SK-N-DZ (cell line): ENCODE data around the gene ADAMTS2.
A peak's percentile ranks its signal among the peaks of the same experiment; 100 is the strongest.

Source experiments
- DNase-seq: peaks from one replicate; pipeline ENCODE4 v3.0.0-alpha.2; 2015; ENCODE audit warnings: low spot score

The ADAMTS2 gene

DNA sequence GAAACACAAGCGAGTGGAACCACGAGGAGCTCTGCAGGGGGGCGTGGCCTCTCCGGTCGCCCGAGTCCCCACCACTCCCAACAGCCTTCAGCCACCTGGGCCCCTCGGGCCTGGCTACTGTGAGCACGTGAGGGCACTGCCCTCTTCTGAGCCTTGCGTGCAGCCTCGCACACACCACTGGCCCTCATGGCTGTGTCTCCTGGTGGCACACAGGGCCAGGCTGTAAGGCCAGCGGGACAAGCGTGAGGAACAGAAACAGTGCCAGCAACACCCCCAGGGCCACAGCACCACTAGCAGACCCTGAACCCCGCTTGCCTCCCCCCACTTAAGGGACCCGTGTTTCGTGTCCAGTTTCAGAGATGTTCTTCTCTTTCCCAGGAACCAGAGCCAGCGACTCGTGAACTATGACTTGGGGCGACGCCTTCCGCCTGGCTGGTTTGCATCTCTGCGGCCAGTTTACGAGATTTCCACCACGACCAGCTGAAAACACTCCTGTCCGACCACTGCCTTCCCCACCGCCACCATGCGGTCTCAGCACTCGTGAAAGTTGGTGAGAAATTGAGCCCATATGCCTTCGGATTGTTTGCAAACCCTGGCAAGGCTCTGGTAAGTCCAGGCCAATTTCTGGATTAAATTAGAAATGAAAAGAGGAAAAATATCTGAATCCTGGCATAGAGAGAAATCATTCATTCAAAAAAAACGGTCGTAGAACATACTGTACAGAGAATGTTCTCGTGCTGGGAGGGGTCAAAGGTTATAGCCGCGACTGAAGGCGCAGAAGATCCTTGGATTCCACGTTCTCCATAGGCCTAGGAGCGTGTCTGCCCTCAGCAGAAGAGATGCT, 149.5 kb downstream of the ADAMTS2 start:
- no peak for DNase-seq

DNA sequence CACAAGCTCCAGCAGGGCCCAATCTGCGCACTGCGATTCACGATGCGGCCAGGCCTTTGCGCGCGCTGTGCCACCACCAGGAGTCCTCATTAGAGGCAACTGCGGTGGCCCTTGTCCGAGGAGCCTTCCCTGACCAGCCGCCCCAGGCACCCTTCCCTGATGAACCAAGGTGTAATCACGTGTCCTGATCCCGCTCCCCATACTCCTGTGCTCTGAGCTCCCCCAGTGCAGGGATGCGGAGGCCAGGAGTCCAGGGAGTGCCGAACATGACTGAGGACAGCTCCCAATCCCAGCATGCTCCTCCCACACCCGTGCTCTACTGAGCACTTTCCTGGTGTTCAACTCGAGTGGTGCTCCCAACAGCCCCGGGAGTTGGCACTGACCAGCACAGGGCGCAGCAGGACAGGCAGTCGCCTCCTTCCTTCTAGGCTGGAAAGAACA, 150.3 kb downstream of the ADAMTS2 start:
- DNase-seq = no peak

GRCh38 chr5:179194201-179194910, 150.9 kb downstream of the ADAMTS2 start:
- DNase-seq = no peak

- no peak for DNase-seq
Observed at GRCh38 chr5:179193746-179194145, 151.5 kb downstream of the ADAMTS2 start.

DNA sequence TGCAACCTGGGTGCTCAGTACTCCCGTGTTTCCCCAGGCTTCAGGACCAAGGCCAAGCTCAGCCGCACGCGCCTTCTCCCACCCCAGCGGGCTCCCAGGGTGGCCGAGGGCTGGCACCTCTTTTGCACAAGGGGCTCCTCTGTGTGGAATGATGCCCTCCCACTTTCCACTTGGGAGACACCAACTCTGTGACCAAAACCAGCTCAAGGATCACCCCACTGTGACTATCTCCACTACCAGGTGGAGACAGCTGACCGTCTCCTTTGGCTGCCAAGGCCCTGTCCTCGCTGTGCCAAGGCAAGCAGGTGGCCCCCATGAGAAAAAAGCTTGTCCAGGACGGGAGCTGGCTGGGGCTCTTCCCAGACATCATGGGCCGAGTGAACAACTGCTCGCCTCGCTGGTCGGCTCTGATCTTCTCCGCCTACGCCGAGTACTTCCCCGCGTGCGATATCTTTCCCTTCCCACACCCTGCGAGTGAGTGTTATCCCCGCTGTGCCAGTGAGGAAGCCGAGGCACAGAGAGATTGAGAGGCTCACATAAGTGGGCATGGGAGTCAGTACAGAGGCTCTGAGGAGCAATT, 152.3 kb downstream of the ADAMTS2 start:
- no peak for DNase-seq

GRCh38 chr5:179192185-179192890, 152.9 kb downstream of the ADAMTS2 start:
- DNase-seq = peak; percentile 29

GRCh38 chr5:179191506-179192184, 153.6 kb downstream of the ADAMTS2 start:
- DNase-seq = no peak

- no peak for DNase-seq
Observed at GRCh38 chr5:179190851-179191505, 154.3 kb downstream of the ADAMTS2 start.

DNA sequence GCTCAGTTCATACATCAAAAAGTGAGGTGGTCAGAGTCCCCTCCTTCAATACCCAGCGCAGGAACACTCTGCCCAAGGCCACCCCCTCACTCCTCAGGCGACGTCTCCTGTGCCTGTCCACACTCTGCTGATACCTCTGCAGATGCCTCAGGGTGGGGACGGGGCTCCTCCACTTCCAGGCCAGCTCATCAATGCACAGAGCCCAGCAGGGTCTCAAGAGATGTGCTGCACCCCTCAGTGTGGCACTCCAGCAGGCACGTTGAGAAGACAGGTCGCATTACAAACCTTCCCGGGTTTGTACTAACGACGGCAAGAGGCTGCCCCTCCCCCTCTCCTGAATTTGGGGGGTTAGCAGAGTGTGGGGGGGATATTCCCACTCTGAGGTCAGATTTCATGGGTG, 156.6 kb downstream of the ADAMTS2 start:
- no peak for DNase-seq

DNA sequence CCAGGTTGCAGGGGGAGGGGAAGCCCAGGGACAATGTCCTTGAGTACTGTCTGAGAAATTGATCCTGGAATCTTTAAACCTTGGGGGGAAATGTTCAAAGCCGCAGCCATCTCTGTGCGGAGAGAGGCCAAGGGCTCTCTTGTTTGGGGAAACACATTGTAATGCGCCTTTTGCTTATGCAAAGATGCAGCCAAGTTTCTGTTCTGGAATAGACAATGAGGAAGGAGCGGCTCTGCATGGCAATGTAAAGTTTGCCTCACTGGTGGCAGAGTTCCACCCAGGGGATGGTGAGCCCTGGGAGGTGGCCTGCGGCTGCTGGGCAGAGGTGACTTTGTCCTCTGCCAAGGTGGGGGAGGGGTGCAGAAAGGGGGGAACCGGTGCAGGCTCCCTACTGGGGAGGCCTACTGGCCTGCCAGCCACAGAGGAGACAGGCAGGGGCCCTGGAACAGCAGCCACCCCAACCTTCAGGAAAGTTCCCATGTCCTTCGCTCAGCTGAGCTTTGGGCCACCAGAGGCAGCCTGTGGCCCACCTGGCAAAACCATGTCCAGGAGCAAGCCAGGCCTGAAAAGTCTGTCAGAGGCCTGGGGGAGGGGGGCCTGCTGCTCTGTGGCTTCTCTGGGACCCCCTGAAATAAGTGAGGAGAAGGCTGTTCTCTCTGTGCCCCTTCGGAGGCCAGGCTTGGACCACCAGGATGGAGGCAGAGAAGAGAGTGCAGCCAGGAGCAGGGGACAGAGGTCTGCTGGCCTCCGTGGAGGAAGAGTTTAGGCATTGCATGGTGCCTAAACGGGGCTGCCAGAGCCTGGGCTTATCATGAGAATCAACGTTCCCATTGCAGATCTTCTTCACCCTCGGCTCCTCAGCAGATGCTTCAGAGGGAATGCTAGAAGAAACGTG, 157.3 kb downstream of the ADAMTS2 start:
- no peak for DNase-seq

DNA sequence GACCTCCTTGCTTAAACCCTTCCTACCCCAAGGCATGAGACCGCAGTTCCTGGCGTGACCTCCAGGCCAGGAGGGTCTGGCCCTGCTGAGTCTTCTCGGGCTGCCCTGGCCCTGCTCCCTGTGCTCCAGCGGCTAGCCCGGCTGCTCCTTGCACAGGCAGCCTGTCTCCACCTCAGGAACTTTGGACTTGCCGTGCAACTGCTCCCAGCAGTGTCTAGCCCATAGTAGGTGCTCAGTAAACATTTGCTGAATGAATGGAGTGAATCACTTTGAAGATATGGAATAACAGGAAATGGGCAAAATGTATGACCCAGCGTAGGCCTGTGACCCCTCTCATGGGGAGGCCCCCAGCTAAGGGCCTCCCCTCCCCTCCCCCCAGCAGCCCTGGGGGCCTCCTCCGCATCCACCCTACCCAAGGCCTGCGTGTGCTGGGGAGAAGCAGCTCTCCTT, 158.0 kb downstream of the ADAMTS2 start:
- no peak for DNase-seq

DNA sequence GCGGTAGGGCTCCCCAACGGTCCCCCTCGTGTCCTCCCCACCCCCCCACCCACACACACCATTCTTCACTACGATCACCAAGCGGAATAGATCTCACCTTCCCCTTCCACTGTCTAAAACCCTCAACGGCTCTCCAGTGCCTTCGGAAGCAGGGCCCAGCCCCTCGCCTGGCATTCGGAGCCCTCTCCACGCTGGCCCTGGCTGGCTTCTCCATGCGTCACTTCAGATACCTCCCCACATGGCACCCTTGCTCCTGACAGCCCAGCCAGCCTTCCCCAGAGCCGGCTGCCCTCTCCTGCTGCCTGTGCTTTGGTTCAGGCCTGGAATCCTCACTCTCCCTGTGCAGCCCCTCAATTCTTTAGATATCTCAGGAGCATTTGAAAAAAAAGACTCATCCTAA, 158.5 kb downstream of the ADAMTS2 start:
- no peak for DNase-seq

- DNase-seq = no peak
Observed at GRCh38 chr5:179185941-179186411, 159.3 kb downstream of the ADAMTS2 start.

GRCh38 chr5:179185256-179185940, 159.9 kb downstream of the ADAMTS2 start:
- no peak for DNase-seq

GRCh38 chr5:179184521-179185050, 160.7 kb downstream of the ADAMTS2 start:
- DNase-seq = no peak

DNA sequence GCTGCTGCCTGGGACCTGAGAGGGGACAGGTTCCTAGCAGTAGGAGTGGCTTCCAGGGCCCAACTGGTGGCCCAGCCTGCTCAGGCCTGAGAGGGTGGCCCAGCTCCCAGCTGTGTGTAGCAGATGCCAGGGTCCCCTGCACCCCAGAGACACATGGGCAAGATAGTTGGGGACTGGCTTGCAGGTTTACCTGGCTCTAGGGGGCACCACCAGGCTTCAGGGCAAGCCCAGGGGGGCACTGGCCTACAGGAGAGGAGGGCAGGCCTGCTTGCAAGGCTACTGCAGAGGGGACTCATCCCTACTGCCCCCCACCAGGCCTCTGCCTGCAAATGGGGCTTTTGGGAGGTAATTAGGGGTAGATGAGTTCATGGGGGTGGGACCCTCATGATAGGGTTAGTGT, 161.8 kb downstream of the ADAMTS2 start:
- DNase-seq = no peak

DNA sequence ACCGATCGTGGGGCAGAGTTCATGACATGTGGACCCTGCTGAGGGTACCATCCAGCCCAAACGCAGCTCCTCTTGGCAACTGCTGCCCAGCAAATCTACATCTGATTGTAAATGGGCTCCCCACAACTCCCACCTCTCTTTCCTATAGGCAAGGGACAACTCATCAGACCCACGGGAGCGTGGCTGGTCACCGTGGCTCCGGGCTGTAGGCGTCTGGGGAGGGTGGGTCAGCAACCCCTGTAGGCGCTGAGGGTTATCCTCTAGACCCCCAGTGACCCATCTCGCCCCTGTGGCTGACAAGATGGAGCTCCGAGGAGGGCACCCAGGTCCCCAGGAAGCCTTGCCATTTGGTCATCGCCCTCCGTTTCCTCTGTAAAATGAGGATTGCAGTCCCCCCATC, 162.7 kb downstream of the ADAMTS2 start:
- no peak for DNase-seq

DNA sequence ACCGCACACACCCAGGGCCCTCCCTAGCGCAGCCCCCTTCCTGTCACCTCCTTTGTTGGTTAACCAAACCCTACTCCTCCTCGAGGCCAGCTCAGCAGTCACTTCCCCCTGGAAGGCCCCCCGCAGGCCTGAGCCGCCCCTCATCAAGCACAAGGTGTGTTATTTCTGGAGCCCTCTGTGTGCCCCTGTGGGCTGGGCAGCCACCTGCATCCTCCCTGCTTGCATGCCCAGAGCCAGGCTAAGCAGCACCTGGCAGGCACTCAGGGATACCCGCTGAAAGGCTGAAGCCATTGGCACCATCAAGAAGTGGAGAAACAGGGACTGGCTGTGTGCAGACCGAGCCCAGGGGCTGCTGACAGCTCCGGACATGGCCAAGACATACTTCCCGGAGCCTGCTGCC, 163.3 kb downstream of the ADAMTS2 start:
- DNase-seq = no peak
